ENCODE measurements around the gene MKRN1.
"Not testable (repeated sequence)": the region's sequence is repeated elsewhere in the genome, so short reads cannot be mapped to it uniquely, and the experiment has no call there.

The MKRN1 gene

GRCh38 chr7:140512317-140513000, 33.2 kb upstream of the MKRN1 start:
- H3K9me3 ChIP-seq (ENCODE audit: control insufficient read depth, low read length): no peaks in the 10 kb centered on the region
- no peaks in the 10 kb centered on the region for H3K36me3 ChIP-seq (ENCODE audit: control insufficient read depth, insufficient read depth, low read length)
- H3K4me1 ChIP-seq (ENCODE audit: control insufficient read depth, insufficient read depth, low read length, poor library complexity, severe bottlenecking): no peaks in the 10 kb centered on the region
- no peak for DNase-seq
- H3K4me3 ChIP-seq (ENCODE audit: insufficient read depth, low read depth, low read length, poor library complexity, severe bottlenecking): no peak overlapping the region
- no peak overlapping the region for H3K27ac ChIP-seq (ENCODE audit: insufficient read depth, low read length, poor library complexity, severe bottlenecking)
- no peaks in the 10 kb centered on the region for H3K27me3 ChIP-seq (replicated peaks; ENCODE audit: control insufficient read depth, insufficient read depth, low read length, poor library complexity, severe bottlenecking)

GRCh38 chr7:140509789-140510188, 30.5 kb upstream of the MKRN1 start:
- Histone ChIP-seq H3K4me3 (ENCODE audit: insufficient read depth, low read depth, low read length, poor library complexity, severe bottlenecking) (no peak overlapping the region), H3K4me1 (ENCODE audit: control insufficient read depth, insufficient read depth, low read length, poor library complexity, severe bottlenecking) (no peaks in the 10 kb centered on the region), H3K9me3 (ENCODE audit: control insufficient read depth, low read length) (no peaks in the 10 kb centered on the region), H3K27ac (ENCODE audit: insufficient read depth, low read length, poor library complexity, severe bottlenecking) (no peak overlapping the region), H3K27me3 (replicated peaks; ENCODE audit: control insufficient read depth, insufficient read depth, low read length, poor library complexity, severe bottlenecking) (no peaks in the 10 kb centered on the region), H3K36me3 (ENCODE audit: control insufficient read depth, insufficient read depth, low read length) (no peaks in the 10 kb centered on the region)
- DNase-seq: no peak

GRCh38 chr7:140507556-140507955, 28.3 kb upstream of the MKRN1 start:
- not testable (repeated sequence) for H3K27ac ChIP-seq (ENCODE audit: insufficient read depth, low read length, poor library complexity, severe bottlenecking); H3K9me3 ChIP-seq (ENCODE audit: control insufficient read depth, low read length); DNase-seq; H3K4me3 ChIP-seq (ENCODE audit: insufficient read depth, low read depth, low read length, poor library complexity, severe bottlenecking); H3K36me3 ChIP-seq (ENCODE audit: control insufficient read depth, insufficient read depth, low read length); H3K27me3 ChIP-seq (replicated peaks; ENCODE audit: control insufficient read depth, insufficient read depth, low read length, poor library complexity, severe bottlenecking); H3K4me1 ChIP-seq (ENCODE audit: control insufficient read depth, insufficient read depth, low read length, poor library complexity, severe bottlenecking)

- no peak overlapping the region for H3K27ac ChIP-seq (ENCODE audit: insufficient read depth, low read length, poor library complexity, severe bottlenecking)
- H3K4me1 ChIP-seq (ENCODE audit: control insufficient read depth, insufficient read depth, low read length, poor library complexity, severe bottlenecking): no peaks in the 10 kb centered on the region
- no peaks in the 10 kb centered on the region for H3K27me3 ChIP-seq (replicated peaks; ENCODE audit: control insufficient read depth, insufficient read depth, low read length, poor library complexity, severe bottlenecking)
- no peak for DNase-seq
- H3K9me3 ChIP-seq (ENCODE audit: control insufficient read depth, low read length): no peaks in the 10 kb centered on the region
- H3K36me3 ChIP-seq (ENCODE audit: control insufficient read depth, insufficient read depth, low read length): no peaks in the 10 kb centered on the region
- H3K4me3 ChIP-seq (ENCODE audit: insufficient read depth, low read depth, low read length, poor library complexity, severe bottlenecking): no peak overlapping the region
Observed at GRCh38 chr7:140506788-140507464, 27.6 kb upstream of the MKRN1 start.

- DNase-seq: no peak
- H3K9me3 ChIP-seq (ENCODE audit: control insufficient read depth, low read length): no peaks in the 10 kb centered on the region
- no peaks in the 10 kb centered on the region for H3K36me3 ChIP-seq (ENCODE audit: control insufficient read depth, insufficient read depth, low read length)
- no peaks in the 10 kb centered on the region for H3K27me3 ChIP-seq (replicated peaks; ENCODE audit: control insufficient read depth, insufficient read depth, low read length, poor library complexity, severe bottlenecking)
- no peak overlapping the region for H3K27ac ChIP-seq (ENCODE audit: insufficient read depth, low read length, poor library complexity, severe bottlenecking)
- H3K4me3 ChIP-seq (ENCODE audit: insufficient read depth, low read depth, low read length, poor library complexity, severe bottlenecking): no peak overlapping the region
- no peaks in the 10 kb centered on the region for H3K4me1 ChIP-seq (ENCODE audit: control insufficient read depth, insufficient read depth, low read length, poor library complexity, severe bottlenecking)
Observed at GRCh38 chr7:140501966-140502365, 22.7 kb upstream of the MKRN1 start.

GRCh38 chr7:140497807-140498206, 18.5 kb upstream of the MKRN1 start:
- H3K27ac ChIP-seq (ENCODE audit: insufficient read depth, low read length, poor library complexity, severe bottlenecking); H3K36me3 ChIP-seq (ENCODE audit: control insufficient read depth, insufficient read depth, low read length); H3K4me3 ChIP-seq (ENCODE audit: insufficient read depth, low read depth, low read length, poor library complexity, severe bottlenecking); H3K4me1 ChIP-seq (ENCODE audit: control insufficient read depth, insufficient read depth, low read length, poor library complexity, severe bottlenecking); DNase-seq; H3K27me3 ChIP-seq (replicated peaks; ENCODE audit: control insufficient read depth, insufficient read depth, low read length, poor library complexity, severe bottlenecking); H3K9me3 ChIP-seq (ENCODE audit: control insufficient read depth, low read length): not testable (repeated sequence)

- H3K27me3 ChIP-seq (replicated peaks; ENCODE audit: control insufficient read depth, insufficient read depth, low read length, poor library complexity, severe bottlenecking): no peaks in the 10 kb centered on the region
- H3K9me3 ChIP-seq (ENCODE audit: control insufficient read depth, low read length): no peaks in the 10 kb centered on the region
- H3K27ac ChIP-seq (ENCODE audit: insufficient read depth, low read length, poor library complexity, severe bottlenecking): no peak overlapping the region
- H3K4me1 ChIP-seq (ENCODE audit: control insufficient read depth, insufficient read depth, low read length, poor library complexity, severe bottlenecking): no peaks in the 10 kb centered on the region
- no peaks in the 10 kb centered on the region for H3K36me3 ChIP-seq (ENCODE audit: control insufficient read depth, insufficient read depth, low read length)
- no peak for DNase-seq
- no peak overlapping the region for H3K4me3 ChIP-seq (ENCODE audit: insufficient read depth, low read depth, low read length, poor library complexity, severe bottlenecking)
Observed at GRCh38 chr7:140497241-140497769, 18.0 kb upstream of the MKRN1 start.

DNA sequence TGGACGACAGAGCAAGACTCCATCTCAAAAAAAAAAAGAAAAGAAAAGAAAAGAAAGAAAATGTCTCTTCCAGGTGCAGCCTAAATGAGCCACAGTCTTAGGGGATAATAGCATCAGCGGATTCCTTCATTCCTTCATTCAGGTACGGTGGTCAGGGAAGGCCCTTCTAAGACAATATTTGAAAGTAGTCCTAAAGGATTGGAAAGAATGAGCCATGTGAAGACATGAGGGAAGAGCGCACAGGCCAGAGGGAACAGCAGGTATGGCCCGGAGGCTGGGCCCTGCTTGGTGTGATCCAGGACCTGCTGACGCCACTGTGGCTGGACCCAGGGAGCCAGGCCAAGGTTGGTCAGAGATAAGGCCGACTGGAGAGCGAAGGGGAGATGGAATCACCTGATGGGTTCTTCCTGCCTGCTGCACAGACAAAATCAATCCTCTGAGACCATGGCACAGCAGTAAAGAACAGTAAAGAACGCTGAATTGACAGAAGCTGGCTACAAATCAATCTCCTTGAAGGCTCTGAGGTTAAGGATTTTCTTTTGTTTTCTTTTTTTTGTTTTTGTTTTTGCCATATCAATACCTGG, 16.3 kb upstream of the MKRN1 start:
- H3K4me3 ChIP-seq (ENCODE audit: insufficient read depth, low read depth, low read length, poor library complexity, severe bottlenecking): no peak overlapping the region
- H3K36me3 ChIP-seq (ENCODE audit: control insufficient read depth, insufficient read depth, low read length): no peaks in the 10 kb centered on the region
- no peaks in the 10 kb centered on the region for H3K4me1 ChIP-seq (ENCODE audit: control insufficient read depth, insufficient read depth, low read length, poor library complexity, severe bottlenecking)
- DNase-seq: no peak
- H3K27me3 ChIP-seq (replicated peaks; ENCODE audit: control insufficient read depth, insufficient read depth, low read length, poor library complexity, severe bottlenecking): no peaks in the 10 kb centered on the region
- H3K27ac ChIP-seq (ENCODE audit: insufficient read depth, low read length, poor library complexity, severe bottlenecking): no peak overlapping the region
- H3K9me3 ChIP-seq (ENCODE audit: control insufficient read depth, low read length): no peaks in the 10 kb centered on the region

DNA sequence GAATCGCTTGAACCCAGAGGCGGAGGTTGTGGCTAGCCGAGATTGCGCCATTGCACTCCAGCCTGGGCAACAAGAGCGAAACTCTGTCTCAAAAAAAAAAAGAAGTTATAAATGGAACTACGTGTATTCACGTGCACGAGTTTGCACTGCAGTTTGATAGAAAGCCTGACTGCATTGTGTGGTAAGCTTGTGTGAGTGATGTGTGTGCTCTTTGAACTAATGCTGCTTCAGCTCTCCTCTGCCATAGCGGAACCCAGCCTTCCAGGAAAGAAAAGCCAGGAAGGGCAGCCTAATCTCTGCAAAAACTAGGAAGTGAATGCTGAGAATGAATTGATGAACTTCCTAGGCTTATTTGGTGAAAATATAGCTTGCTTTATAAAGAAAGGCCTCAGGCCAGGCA, 15.6 kb upstream of the MKRN1 start:
- H3K27me3 ChIP-seq (replicated peaks; ENCODE audit: control insufficient read depth, insufficient read depth, low read length, poor library complexity, severe bottlenecking): no peaks in the 10 kb centered on the region

DNA sequence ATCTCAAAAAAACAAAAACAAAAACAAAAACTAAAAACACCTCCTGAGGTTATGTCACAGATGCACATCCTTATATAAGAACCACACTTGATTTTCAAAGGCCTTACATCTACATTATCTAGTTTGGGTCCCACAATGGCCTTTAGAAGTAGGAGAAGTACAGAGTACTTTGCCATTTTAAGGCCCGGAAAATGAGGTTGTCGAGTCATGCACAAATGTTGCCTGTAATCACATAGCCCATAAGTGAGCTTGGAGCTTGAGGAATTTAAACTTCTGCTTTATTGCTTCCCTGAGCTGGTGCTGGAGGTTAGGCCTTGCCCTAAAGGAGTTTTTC, 9.7 kb upstream of the MKRN1 start:
- Histone ChIP-seq H3K27me3 (replicated peaks; ENCODE audit: control insufficient read depth, insufficient read depth, low read length, poor library complexity, severe bottlenecking) (no peaks in the 10 kb centered on the region), H3K4me1 (ENCODE audit: control insufficient read depth, insufficient read depth, low read length, poor library complexity, severe bottlenecking) (no peaks in the 10 kb centered on the region), H3K9me3 (ENCODE audit: control insufficient read depth, low read length) (no peaks in the 10 kb centered on the region), H3K27ac (ENCODE audit: insufficient read depth, low read length, poor library complexity, severe bottlenecking) (no peak overlapping the region), H3K36me3 (ENCODE audit: control insufficient read depth, insufficient read depth, low read length) (no peaks in the 10 kb centered on the region), H3K4me3 (ENCODE audit: insufficient read depth, low read depth, low read length, poor library complexity, severe bottlenecking) (no peak overlapping the region)
- DNase-seq: no peak

More for the DNA sequence above, 15.6 kb upstream of the MKRN1 start:
- Histone ChIP-seq H3K36me3 (ENCODE audit: control insufficient read depth, insufficient read depth, low read length) (no peaks in the 10 kb centered on the region), H3K9me3 (ENCODE audit: control insufficient read depth, low read length) (no peaks in the 10 kb centered on the region), H3K4me1 (ENCODE audit: control insufficient read depth, insufficient read depth, low read length, poor library complexity, severe bottlenecking) (no peaks in the 10 kb centered on the region), H3K4me3 (ENCODE audit: insufficient read depth, low read depth, low read length, poor library complexity, severe bottlenecking) (no peak overlapping the region), H3K27ac (ENCODE audit: insufficient read depth, low read length, poor library complexity, severe bottlenecking) (no peak overlapping the region)
- no peak for DNase-seq

Data from effector memory CD4-positive, alpha-beta T cell (primary cell).